ENCODE data around the gene ZBP1. TPM values are rescaled to one million over a fixed set of nuclear protein-coding genes. Genes with fewer than 3 reads are reported as not detected.
"Not testable (repeated sequence)": the region's sequence is repeated elsewhere in the genome, so short reads cannot be mapped to it uniquely, and the experiment has no call there.

ZBP1 gene
- total RNA-seq, 1 donor from 2014 or later, result 0.32 TPM

GRCh38 chr20:57647933-57648785, 27.9 kb upstream of the ZBP1 start:
- Mint-ChIP-seq H3K36me3 (ENCODE audit: low read depth) (no peaks in the 10 kb centered on the region), H3K27me3 (ENCODE audit: low read depth) (peaks cover 27% of the 10 kb centered on the region), H3K9me3 (no peaks in the 10 kb centered on the region), H3K27ac (no peak overlapping the region), H3K4me3 (ENCODE audit: low read depth) (no peak overlapping the region), H3K4me1 (ENCODE audit: low read depth) (no peaks in the 10 kb centered on the region)
- DNase-seq (ENCODE audit: low spot score), result no peak
- intact Hi-C loops (cut with micrococcal nuclease), result no loop called here

DNA sequence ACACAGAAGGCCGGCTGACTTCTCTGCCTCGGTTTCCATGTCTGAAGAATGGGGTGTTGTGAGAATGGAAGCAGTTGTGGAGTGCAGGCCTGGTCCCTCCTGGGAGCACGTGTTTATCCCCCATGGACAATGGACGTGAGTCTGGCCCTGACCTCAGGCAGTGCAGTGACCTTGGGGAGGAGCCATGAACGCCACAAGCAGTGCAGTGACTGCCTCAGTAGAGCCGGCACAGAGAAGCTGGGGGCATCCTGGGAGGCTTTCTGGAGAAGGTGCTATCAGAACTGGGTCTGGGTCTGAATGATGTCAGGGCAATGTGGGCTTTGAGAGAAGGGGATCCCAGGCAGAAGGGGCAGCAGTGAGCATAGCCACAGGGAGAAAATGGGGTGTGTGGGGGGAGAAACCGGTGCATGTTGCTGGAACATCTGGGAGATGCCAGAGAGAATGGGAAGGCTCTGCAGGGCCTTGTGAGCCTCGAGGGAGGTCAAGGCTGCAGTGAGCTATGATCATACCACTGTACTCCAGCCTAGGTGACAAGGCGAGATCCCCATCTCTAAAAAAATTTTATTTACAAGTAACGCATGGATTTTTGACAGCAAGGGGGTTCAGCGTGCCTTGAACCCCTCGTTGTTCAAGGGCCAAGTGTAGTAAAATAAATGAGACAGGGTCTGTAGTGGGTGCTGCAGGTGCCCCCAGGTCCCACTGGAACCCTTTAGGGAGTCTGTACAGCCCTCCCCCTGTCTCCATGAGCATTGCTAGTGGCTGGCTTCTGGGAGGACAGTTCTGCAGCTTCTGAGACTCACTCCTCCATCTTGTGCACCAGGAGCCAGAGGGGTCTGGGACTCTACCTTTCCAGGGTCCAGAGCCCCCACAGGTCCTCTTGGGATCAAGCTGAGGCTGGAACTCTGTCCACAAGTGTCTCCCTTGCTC, 27.0 kb upstream of the ZBP1 start:
- no peaks in the 10 kb centered on the region for H3K36me3 Mint-ChIP-seq (ENCODE audit: low read depth)
- no peak overlapping the region for H3K4me3 Mint-ChIP-seq (ENCODE audit: low read depth)
- intact Hi-C loops (cut with micrococcal nuclease), result no loop called here
- H3K9me3 Mint-ChIP-seq, result no peaks in the 10 kb centered on the region
- H3K27me3 Mint-ChIP-seq (ENCODE audit: low read depth), result peaks cover 35% of the 10 kb centered on the region
- no peak overlapping the region for H3K27ac Mint-ChIP-seq
- DNase-seq (ENCODE audit: low spot score), result no peak
- H3K4me1 Mint-ChIP-seq (ENCODE audit: low read depth), result no peaks in the 10 kb centered on the region

- no peak overlapping the region for H3K27ac Mint-ChIP-seq
- no peak overlapping the region for H3K4me3 Mint-ChIP-seq (ENCODE audit: low read depth)
- no peak for DNase-seq (ENCODE audit: low spot score)
- H3K36me3 Mint-ChIP-seq (ENCODE audit: low read depth), result no peaks in the 10 kb centered on the region
- peaks cover 80% of the 10 kb centered on the region for H3K27me3 Mint-ChIP-seq (ENCODE audit: low read depth)
- peaks cover 12% of the 10 kb centered on the region for H3K4me1 Mint-ChIP-seq (ENCODE audit: low read depth)
- intact Hi-C loops (cut with micrococcal nuclease), result no loop called here
- H3K9me3 Mint-ChIP-seq, result peaks cover 30% of the 10 kb centered on the region
Observed at GRCh38 chr20:57638895-57639236, 18.6 kb upstream of the ZBP1 start.

GRCh38 chr20:57638173-57638894, 18.1 kb upstream of the ZBP1 start:
- no peak for DNase-seq (ENCODE audit: low spot score)
- intact Hi-C loops (cut with micrococcal nuclease), result no loop called here
- H3K27ac Mint-ChIP-seq, result no peak overlapping the region
- H3K27me3 Mint-ChIP-seq (ENCODE audit: low read depth), result peaks cover 80% of the 10 kb centered on the region
- no peaks in the 10 kb centered on the region for H3K36me3 Mint-ChIP-seq (ENCODE audit: low read depth)
- no peak overlapping the region for H3K4me3 Mint-ChIP-seq (ENCODE audit: low read depth)
- peaks cover 14% of the 10 kb centered on the region for H3K4me1 Mint-ChIP-seq (ENCODE audit: low read depth)
- H3K9me3 Mint-ChIP-seq, result peaks cover 30% of the 10 kb centered on the region

DNA sequence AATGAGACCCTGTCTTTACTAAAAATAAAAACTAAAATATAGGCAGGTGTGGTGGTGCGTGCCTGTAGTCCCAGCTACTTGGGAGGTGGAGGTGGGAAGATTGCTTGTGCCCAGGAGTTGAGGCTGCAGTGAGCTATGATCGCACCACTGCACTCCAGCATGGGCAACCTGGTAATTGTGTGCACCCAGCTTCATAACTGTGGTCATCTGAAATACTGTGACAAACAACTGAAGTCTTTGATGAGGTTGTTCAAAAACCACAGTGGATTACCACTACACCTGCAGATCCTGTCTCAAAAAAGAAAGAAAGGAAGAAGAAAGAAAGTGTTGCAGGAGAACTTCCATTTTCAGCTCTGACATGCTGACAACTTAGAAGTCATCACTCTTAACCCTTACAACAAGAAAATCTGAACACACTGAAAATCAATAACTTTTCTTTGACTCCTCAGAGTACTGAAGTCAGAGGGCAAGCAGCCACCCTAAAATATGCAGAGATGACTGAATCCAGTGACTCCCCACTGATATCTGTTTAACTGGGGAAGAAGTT, 13.8 kb upstream of the ZBP1 start:
- no peak overlapping the region for H3K27ac Mint-ChIP-seq
- H3K36me3 Mint-ChIP-seq (ENCODE audit: low read depth), result no peaks in the 10 kb centered on the region
- H3K9me3 Mint-ChIP-seq, result peaks cover 36% of the 10 kb centered on the region
- DNase-seq (ENCODE audit: low spot score), result peak; percentile 21
- H3K27me3 Mint-ChIP-seq (ENCODE audit: low read depth), result peaks cover 76% of the 10 kb centered on the region
- H3K4me3 Mint-ChIP-seq (ENCODE audit: low read depth), result no peak overlapping the region
- H3K4me1 Mint-ChIP-seq (ENCODE audit: low read depth), result peaks cover 33% of the 10 kb centered on the region
- intact Hi-C loops (cut with micrococcal nuclease), result no loop called here

GRCh38 chr20:57632286-57632685, 12.1 kb upstream of the ZBP1 start:
- Mint-ChIP-seq H3K9me3 (peaks cover 32% of the 10 kb centered on the region), H3K27me3 (ENCODE audit: low read depth) (peaks cover 65% of the 10 kb centered on the region)
- intact Hi-C loops (cut with micrococcal nuclease), result no loop called here

DNA sequence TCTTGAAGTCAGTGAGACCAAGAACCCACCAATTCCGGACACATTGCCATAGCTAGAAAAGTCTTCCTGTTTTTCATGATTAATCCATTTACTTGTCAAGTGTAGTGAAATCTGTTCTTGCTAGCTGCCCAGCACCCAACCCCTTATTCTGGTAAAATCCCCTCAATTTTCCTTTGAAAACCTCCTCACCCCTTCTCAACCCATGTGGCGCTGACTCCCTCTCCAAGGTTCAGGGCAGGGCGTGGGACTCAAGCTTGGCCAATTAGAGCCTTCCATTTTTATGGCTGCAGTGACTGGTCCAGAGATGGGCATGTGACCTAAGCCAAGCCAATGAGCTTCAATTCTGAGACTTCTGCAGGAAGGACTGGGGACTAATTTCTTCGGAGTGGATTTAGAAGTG, 9.8 kb upstream of the ZBP1 start:
- peaks cover 18% of the 10 kb centered on the region for H3K9me3 Mint-ChIP-seq
- H3K27me3 Mint-ChIP-seq (ENCODE audit: low read depth), result peaks cover 47% of the 10 kb centered on the region
- intact Hi-C loops (cut with micrococcal nuclease), result no loop called here
- H3K4me3 Mint-ChIP-seq (ENCODE audit: low read depth), result peak overlapping the region; percentile 69
- H3K4me1 Mint-ChIP-seq (ENCODE audit: low read depth), result peaks cover 56% of the 10 kb centered on the region
- no peak overlapping the region for H3K27ac Mint-ChIP-seq
- H3K36me3 Mint-ChIP-seq (ENCODE audit: low read depth), result peaks cover 12% of the 10 kb centered on the region
- no peak for DNase-seq (ENCODE audit: low spot score)

More at GRCh38 chr20:57632286-57632685, 12.1 kb upstream of the ZBP1 start:
- no peak for DNase-seq (ENCODE audit: low spot score)
- Mint-ChIP-seq H3K27ac (no peak overlapping the region), H3K4me1 (ENCODE audit: low read depth) (peaks cover 45% of the 10 kb centered on the region), H3K36me3 (ENCODE audit: low read depth) (no peaks in the 10 kb centered on the region), H3K4me3 (ENCODE audit: low read depth) (no peak overlapping the region)

- DNase-seq (ENCODE audit: low spot score); intact Hi-C loops (cut with micrococcal nuclease): not testable (repeated sequence)
- Mint-ChIP-seq H3K4me1 (ENCODE audit: low read depth) (peaks cover 51% of the 10 kb centered on the region), H3K27ac (peak overlapping the region; percentile 50), H3K9me3 (peaks cover 19% of the 10 kb centered on the region), H3K36me3 (ENCODE audit: low read depth) (peaks cover 13% of the 10 kb centered on the region), H3K4me3 (ENCODE audit: low read depth) (peak overlapping the region; percentile 69), H3K27me3 (ENCODE audit: low read depth) (peaks cover 42% of the 10 kb centered on the region)
Observed at GRCh38 chr20:57629491-57629901, 9.3 kb upstream of the ZBP1 start.

DNA sequence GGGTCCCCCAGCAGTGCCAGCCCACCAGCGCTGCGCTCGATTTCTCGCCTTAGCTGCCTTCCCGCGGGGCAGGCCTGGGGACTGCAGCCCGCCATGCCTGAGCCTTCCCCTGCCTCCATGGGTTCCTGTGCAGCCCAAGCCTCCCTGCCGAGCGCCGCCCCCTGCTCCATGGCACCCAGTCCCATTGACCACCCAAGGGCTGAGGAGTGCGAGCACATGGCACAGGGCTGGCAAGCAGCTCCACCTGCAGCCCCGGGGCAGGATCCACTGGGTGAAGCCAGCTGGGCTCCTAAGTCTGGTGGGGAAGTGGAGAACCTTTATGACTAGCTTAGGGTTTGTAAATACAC, 8.7 kb upstream of the ZBP1 start:
- Mint-ChIP-seq H3K9me3 (peaks cover 22% of the 10 kb centered on the region), H3K27me3 (ENCODE audit: low read depth) (peaks cover 39% of the 10 kb centered on the region), H3K36me3 (ENCODE audit: low read depth) (peaks cover 13% of the 10 kb centered on the region), H3K27ac (peak overlapping the region; percentile 56), H3K4me1 (ENCODE audit: low read depth) (peaks cover 45% of the 10 kb centered on the region)
- H3K4me3 Mint-ChIP-seq (ENCODE audit: low read depth); DNase-seq (ENCODE audit: low spot score): not testable (repeated sequence)
- intact Hi-C loops (cut with micrococcal nuclease), result loop anchor here (1.0 kb wide), 1 partner anchor 10 kb away; no protein-coding TSS in a partner anchor

- H3K27ac Mint-ChIP-seq, result peak overlapping the region; percentile 98
- no peak for DNase-seq (ENCODE audit: low spot score)
- peaks cover 42% of the 10 kb centered on the region for H3K4me1 Mint-ChIP-seq (ENCODE audit: low read depth)
- peak overlapping the region; percentile 66 for H3K4me3 Mint-ChIP-seq (ENCODE audit: low read depth)
- peaks cover 22% of the 10 kb centered on the region for H3K9me3 Mint-ChIP-seq
- H3K27me3 Mint-ChIP-seq (ENCODE audit: low read depth), result peaks cover 39% of the 10 kb centered on the region
- H3K36me3 Mint-ChIP-seq (ENCODE audit: low read depth), result peaks cover 13% of the 10 kb centered on the region
- intact Hi-C loops (cut with micrococcal nuclease), result loop anchor here (1.0 kb wide), 1 partner anchor 9 kb away; no protein-coding TSS in a partner anchor
Observed at GRCh38 chr20:57628047-57628961, 8.1 kb upstream of the ZBP1 start.

DNA sequence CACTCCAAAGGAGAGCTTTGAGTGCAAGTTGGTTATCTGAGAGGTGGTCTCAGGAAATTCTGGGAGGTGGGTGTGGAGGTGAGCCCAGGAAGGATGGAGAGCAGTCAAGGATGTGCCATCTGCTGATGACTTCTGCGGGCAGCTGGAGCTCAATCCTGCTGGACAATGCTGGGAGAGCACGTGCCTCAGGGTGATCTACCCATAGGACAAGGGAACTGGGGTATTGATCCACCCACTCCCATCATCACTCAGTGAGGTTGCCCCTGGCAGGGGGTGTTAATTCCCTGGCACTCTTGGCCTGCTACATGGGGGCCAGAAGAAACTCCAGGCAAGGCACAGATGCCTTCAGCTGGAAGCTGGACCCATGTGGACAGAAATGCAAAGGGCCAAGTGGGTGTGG, 7.1 kb upstream of the ZBP1 start:
- Mint-ChIP-seq H3K4me1 (ENCODE audit: low read depth) (peaks cover 43% of the 10 kb centered on the region), H3K27ac (no peak overlapping the region), H3K4me3 (ENCODE audit: low read depth) (no peak overlapping the region), H3K27me3 (ENCODE audit: low read depth) (peaks cover 30% of the 10 kb centered on the region), H3K9me3 (peaks cover 22% of the 10 kb centered on the region), H3K36me3 (ENCODE audit: low read depth) (peaks cover 13% of the 10 kb centered on the region)
- intact Hi-C loops (cut with micrococcal nuclease), result no loop called here
- DNase-seq (ENCODE audit: low spot score), result no peak
